ENCODE data around the gene FLVCR2.

- TF ChIP-seq NFE2L1 (CRISPR knock-in tag; IDR thresholded peaks at IDR 0.05) (no peak), CTCF (IDR thresholded peaks at IDR 0.05) (no peak)
Observed at GRCh38 chr14:75604979-75605851, 26.8 kb downstream of the FLVCR2 start.
